ENCODE results near the gene CSNK1A1. TPM values are rescaled to one million over a fixed set of nuclear protein-coding genes. Genes with fewer than 3 reads are reported as not detected.

CSNK1A1 gene
- polyA plus RNA-seq, 3 donors: 75.7 to 131 (median 103) TPM

DNA sequence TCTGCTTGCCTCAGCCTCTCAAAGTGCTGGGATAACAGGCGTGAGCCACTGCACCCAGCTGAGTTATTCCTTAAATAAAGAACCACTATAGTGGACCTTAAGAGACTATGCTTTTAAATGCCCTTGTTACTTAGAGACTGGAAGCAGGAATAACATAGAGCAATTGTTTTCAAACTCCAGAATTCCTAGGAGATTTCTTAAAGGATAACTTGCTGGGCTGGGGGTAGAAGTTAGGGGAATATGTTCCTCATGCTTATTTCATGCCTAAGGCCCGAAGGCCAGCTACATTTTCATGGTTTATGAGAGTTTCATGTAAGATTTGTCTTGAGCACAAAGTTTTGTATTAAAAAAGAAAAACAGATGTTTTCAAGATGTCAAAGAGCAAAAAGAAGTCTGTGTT, 48.2 kb downstream of the CSNK1A1 start:
- no peaks in the 10 kb centered on the region for H3K27me3 ChIP-seq (ENCODE audit: control insufficient read depth in 2 of 2, insufficient read depth in 2 of 2, low read length in 2 of 2)
- no peak overlapping the region for H3K4me2 ChIP-seq (replicated peaks; ENCODE audit: extremely low read depth, low read length, poor library complexity, severe bottlenecking)
- no CpG with 5 or more reads among the region's 2 CpGs for WGBS (ENCODE audit: insufficient coverage)
- peaks cover 4% of the 10 kb centered on the region for H3K79me2 ChIP-seq (ENCODE audit: insufficient read depth, low read length)
- peaks cover 74% of the 10 kb centered on the region for H4K20me1 ChIP-seq (ENCODE audit: insufficient read depth, low read length)
- H3K4me1 Mint-ChIP-seq: no peaks in the 10 kb centered on the region
- H3K27ac Mint-ChIP-seq: peak overlapping the region in 1 of 7 donors; percentile 37
- no peaks in the 10 kb centered on the region for H3K4me1 ChIP-seq (ENCODE audit: control insufficient read depth in 1 of 2, insufficient read depth in 2 of 2, low read length in 2 of 2)
- TF ChIP-seq CTCF (IDR thresholded peaks at IDR 0.05): no peak
- H3K27ac ChIP-seq (ENCODE audit: low read depth in 1 of 2, low read length in 2 of 2): no peak overlapping the region
- H3K4me3 ChIP-seq (replicated peaks in 1 of 3; ENCODE audit: low read depth in 2 of 3, low read length in 3 of 3): no peak overlapping the region
- no peak overlapping the region for H2AFZ ChIP-seq (ENCODE audit: insufficient read depth, low read depth, low read length, poor library complexity, severe bottlenecking)
- H3K4me3 Mint-ChIP-seq: no peak overlapping the region
- H3K27me3 Mint-ChIP-seq (ENCODE audit: low read depth in 3 of 3): peaks cover 0 to 1% (median 0%) of the 10 kb centered on the region in 3 donors
- no peak overlapping the region for H3K9ac ChIP-seq (ENCODE audit: insufficient read depth, low read length, poor library complexity, severe bottlenecking)
- no peaks in the 10 kb centered on the region for H3K9me3 ChIP-seq (replicated peaks in 1 of 2; ENCODE audit: control insufficient read depth in 1 of 2, insufficient read depth in 1 of 2, low read length in 2 of 2)
- intact Hi-C loops (cut with micrococcal nuclease): no loop called here
- H3K36me3 Mint-ChIP-seq: peaks cover 72 to 87% of the 10 kb centered on the region in 2 donors
- DNase-seq: no peak
- no peaks in the 10 kb centered on the region for H3K9me3 Mint-ChIP-seq
- H3K36me3 ChIP-seq (replicated peaks in 1 of 2; ENCODE audit: control insufficient read depth in 1 of 2, insufficient read depth in 2 of 2, low read length in 2 of 2): peaks cover 91 to 100% of the 10 kb centered on the region in 2 donors

GRCh38 chr5:149500922-149501582, 50.2 kb downstream of the CSNK1A1 start:
- Histone ChIP-seq H3K4me1 (ENCODE audit: control insufficient read depth in 1 of 2, insufficient read depth in 2 of 2, low read length in 2 of 2) (no peaks in the 10 kb centered on the region), H2AFZ (ENCODE audit: insufficient read depth, low read depth, low read length, poor library complexity, severe bottlenecking) (no peak overlapping the region), H3K4me3 (replicated peaks in 1 of 3; ENCODE audit: low read depth in 2 of 3, low read length in 3 of 3) (no peak overlapping the region), H4K20me1 (ENCODE audit: insufficient read depth, low read length) (peaks cover 65% of the 10 kb centered on the region), H3K4me2 (replicated peaks; ENCODE audit: extremely low read depth, low read length, poor library complexity, severe bottlenecking) (no peak overlapping the region), H3K9ac (ENCODE audit: insufficient read depth, low read length, poor library complexity, severe bottlenecking) (no peak overlapping the region), H3K36me3 (replicated peaks in 1 of 2; ENCODE audit: control insufficient read depth in 1 of 2, insufficient read depth in 2 of 2, low read length in 2 of 2) (peaks cover 85 to 100% of the 10 kb centered on the region in 2 donors), H3K9me3 (replicated peaks in 1 of 2; ENCODE audit: control insufficient read depth in 1 of 2, insufficient read depth in 1 of 2, low read length in 2 of 2) (no peaks in the 10 kb centered on the region), H3K27ac (ENCODE audit: low read depth in 1 of 2, low read length in 2 of 2) (no peak overlapping the region), H3K27me3 (ENCODE audit: control insufficient read depth in 2 of 2, insufficient read depth in 2 of 2, low read length in 2 of 2) (no peaks in the 10 kb centered on the region), H3K79me2 (ENCODE audit: insufficient read depth, low read length) (no peaks in the 10 kb centered on the region)
- peak overlapping the region in 1 of 7 donors; percentile 3 for H3K27ac Mint-ChIP-seq
- WGBS (ENCODE audit: insufficient coverage): 100% methylated on average over 4 of the region's 5 CpGs
- no peaks in the 10 kb centered on the region for H3K4me1 Mint-ChIP-seq
- peaks cover 68 to 85% of the 10 kb centered on the region in 2 donors for H3K36me3 Mint-ChIP-seq
- no peak for DNase-seq
- H3K9me3 Mint-ChIP-seq: no peaks in the 10 kb centered on the region
- intact Hi-C loops (cut with micrococcal nuclease): no loop called here
- H3K4me3 Mint-ChIP-seq: no peak overlapping the region
- peaks cover 0 to 1% (median 0%) of the 10 kb centered on the region in 3 donors for H3K27me3 Mint-ChIP-seq (ENCODE audit: low read depth in 3 of 3)
- TF ChIP-seq CTCF (IDR thresholded peaks at IDR 0.05): no peak
